H9 (cell line): Measurements from ENCODE around the gene STYXL1. TPM values are rescaled to one million over a fixed set of nuclear protein-coding genes. Genes with fewer than 3 reads are reported as not detected.
A peak's percentile ranks its signal among the peaks of the same experiment; 100 is the strongest.

Experiments
- DNase-seq: peaks from one replicate; pipeline ENCODE4 v3.0.0-alpha.2; 2017
- H2AFZ ChIP-seq: one replicate; pipeline ENCODE4 v1.6.1; 2013; ENCODE audit warnings: mild to moderate bottlenecking, low read length, control low read depth, moderate library complexity
- H2AK5ac ChIP-seq: 2 replicates; pipeline ENCODE4 v1.6.1; 2013; ENCODE audit warnings: low read length, control low read depth, mixed read lengths; ENCODE audit not compliant: insufficient read length
- H2BK120ac ChIP-seq: one replicate; pipeline ENCODE4 v1.6.1; 2013; ENCODE audit warnings: low read depth, mild to moderate bottlenecking, low read length, control low read depth, inconsistent platforms; ENCODE audit not compliant: poor library complexity, severe bottlenecking
- H2BK12ac ChIP-seq: 2 replicates; pipeline ENCODE4 v1.6.1; 2013; ENCODE audit warnings: low read length, control low read depth, mixed read lengths, low read depth; ENCODE audit not compliant: insufficient read length
- H2BK15ac ChIP-seq: 2 replicates; pipeline ENCODE4 v1.6.1; 2013; ENCODE audit warnings: low read depth, low read length, control low read depth
- H2BK20ac ChIP-seq: one replicate; pipeline ENCODE4 v1.6.1; 2013; ENCODE audit warnings: low read depth, mild to moderate bottlenecking, low read length, control low read depth, inconsistent platforms; ENCODE audit not compliant: poor library complexity, severe bottlenecking
- H2BK5ac ChIP-seq: 2 replicates; pipeline ENCODE4 v1.6.1; 2013; ENCODE audit warnings: low read length, control low read depth, mixed read lengths; ENCODE audit not compliant: insufficient read length
- H3K14ac ChIP-seq: 2 replicates; pipeline ENCODE4 v1.6.1; 2013; ENCODE audit warnings: low read length, control low read depth; ENCODE audit not compliant: insufficient read depth
- H3K18ac ChIP-seq: 2 replicates; pipeline ENCODE4 v1.6.1; 2013; ENCODE audit warnings: low read depth, mild to moderate bottlenecking, mixed read lengths, low read length, control low read depth; ENCODE audit not compliant: insufficient read length
- H3K23ac ChIP-seq: 2 replicates; pipeline ENCODE4 v1.6.1; 2013; ENCODE audit warnings: low read length, control low read depth, mixed read lengths, low read depth; ENCODE audit not compliant: insufficient read length
- H3K23me2 ChIP-seq: 2 replicates; pipeline ENCODE4 v1.6.1; 2013; ENCODE audit warnings: low read depth, mild to moderate bottlenecking, mixed read lengths, low read length, control low read depth; ENCODE audit not compliant: insufficient read length, poor library complexity, severe bottlenecking
- H3K27ac ChIP-seq: 2 replicates; pipeline ENCODE4 v1.5.1; 2013; ENCODE audit warnings: low read length, control low read depth, mixed read lengths, low read depth; ENCODE audit not compliant: insufficient read length
- H3K27me3 ChIP-seq: 2 replicates; pipeline ENCODE4 v1.6.1; 2013; ENCODE audit warnings: low read length, control low read depth, inconsistent platforms; ENCODE audit not compliant: insufficient read depth
- H3K4ac ChIP-seq: 2 replicates; pipeline ENCODE4 v1.6.1; 2013; ENCODE audit warnings: low read depth, mild to moderate bottlenecking, control low read depth, inconsistent platforms, low read length, moderate library complexity
- H3K4me1 ChIP-seq: 2 replicates; pipeline ENCODE4 v1.6.1; 2013; ENCODE audit warnings: low read length, control low read depth, inconsistent platforms; ENCODE audit not compliant: insufficient read depth
- H3K4me2 ChIP-seq: 2 replicates; pipeline ENCODE4 v1.6.1; 2013; ENCODE audit warnings: low read length, control low read depth, mixed read lengths; ENCODE audit not compliant: insufficient read length, insufficient read depth
- H3K56ac ChIP-seq: 2 replicates; pipeline ENCODE4 v1.6.1; 2013; ENCODE audit warnings: low read depth, mild to moderate bottlenecking, mixed read lengths, low read length, control low read depth; ENCODE audit not compliant: insufficient read length
- H3K79me1 ChIP-seq: 2 replicates; pipeline ENCODE4 v1.6.1; 2013; ENCODE audit warnings: low read depth, mild to moderate bottlenecking, moderate library complexity, low read length, control low read depth, inconsistent platforms; ENCODE audit not compliant: insufficient read depth, poor library complexity, severe bottlenecking
- H3K79me2 ChIP-seq: 2 replicates; pipeline ENCODE4 v1.6.1; 2013; ENCODE audit warnings: low read length, control low read depth, inconsistent platforms; ENCODE audit not compliant: insufficient read depth
- H3K9ac ChIP-seq: 2 replicates; pipeline ENCODE4 v1.6.1; 2013; ENCODE audit warnings: low read length, control low read depth, mixed read lengths; ENCODE audit not compliant: insufficient read length; ENCODE audit errors: extremely low read depth
- H3K9me3 ChIP-seq: one replicate; pipeline ENCODE4 v1.6.1; 2013; ENCODE audit warnings: low read depth, low read length, inconsistent platforms; ENCODE audit not compliant: control insufficient read depth
- H3T11ph ChIP-seq: one replicate; pipeline ENCODE4 v1.6.1; 2013; ENCODE audit warnings: mild to moderate bottlenecking, low read length, control low read depth, inconsistent platforms
- H4K20me1 ChIP-seq: one replicate; pipeline ENCODE4 v1.6.1; 2013; ENCODE audit not compliant: control insufficient read depth, insufficient read length, insufficient read depth
- H4K5ac ChIP-seq: 2 replicates; pipeline ENCODE4 v1.6.1; 2013; ENCODE audit warnings: low read depth, mild to moderate bottlenecking, mixed read lengths, low read length, control low read depth; ENCODE audit not compliant: insufficient read length
- H4K8ac ChIP-seq: replicated peaks from 2 replicates; pipeline ENCODE4 v1.6.1; 2013; ENCODE audit warnings: low read length, control low read depth, mixed read lengths, low read depth; ENCODE audit not compliant: insufficient read length
- H4K91ac ChIP-seq: 2 replicates; pipeline ENCODE4 v1.6.1; 2013; ENCODE audit warnings: low read depth, mild to moderate bottlenecking, moderate library complexity, mixed read lengths, low read length, control low read depth; ENCODE audit not compliant: insufficient read length
- H3K27ac Mint-ChIP-seq, 3 experiments: 2 replicates in 2 of 3; 3 replicates in 1 of 3; pipeline ENCODE4 v1.8.0; 2020 to 2021; ENCODE audit warnings: mixed read lengths in 3 of 3, mild to moderate bottlenecking in 1 of 3, moderate library complexity in 1 of 3
- H3K27me3 Mint-ChIP-seq: 2 replicates; pipeline ENCODE4 v1.8.0; 2021; ENCODE audit warnings: low read depth, mild to moderate bottlenecking, moderate library complexity, mixed read lengths
- H3K36me3 Mint-ChIP-seq, 3 experiments: 2 replicates in 2 of 3; 3 replicates in 1 of 3; pipeline ENCODE4 v1.8.0; 2020 to 2021; ENCODE audit warnings: low read depth in 3 of 3, mixed read lengths in 3 of 3; ENCODE audit not compliant: insufficient read depth in 1 of 3
- H3K4me1 Mint-ChIP-seq, 2 experiments: 2 replicates each; pipeline ENCODE4 v1.8.0; 2020; ENCODE audit warnings: mixed read lengths in 2 of 2
- H3K4me3 Mint-ChIP-seq, 2 experiments: 2 replicates in 1 of 2; 3 replicates in 1 of 2; pipeline ENCODE4 v1.8.0; 2020 to 2021; ENCODE audit warnings: mild to moderate bottlenecking in 2 of 2, mixed read lengths in 2 of 2, moderate library complexity in 1 of 2
- H3K9me3 Mint-ChIP-seq, 2 experiments: 2 replicates in 1 of 2; 3 replicates in 1 of 2; pipeline ENCODE4 v1.8.0; 2020; ENCODE audit warnings: mild to moderate bottlenecking in 2 of 2, mixed read lengths in 2 of 2, moderate library complexity in 1 of 2
- WGBS: extraction: QIAGEN DNeasy Blood & Tissue Kit; methylation state at CpG from one replicate; pipeline ENCODE4 v1.1.7; 2013; ENCODE audit warnings: missing lambda C conversion rate, low lambda C conversion rate, mixed read lengths; ENCODE audit not compliant: insufficient read length; ENCODE audit errors: extremely low coverage; 5-methylcytosine and 5-hydroxymethylcytosine counted together
- total RNA-seq: library from RNA; stranded (reverse); gene quantifications from 2 replicates; pipeline ENCODE4 v1.2.1, GENCODE V29; 2021
- TF ChIP-seq, protein P1 (sequence below): fragments of 200-600 bp; sonication (generic); conservative IDR thresholded peaks from 3 replicates; pipeline ENCODE4 v1.8.0; 2021; ENCODE audit warnings: antibody characterized with exemption, mild to moderate bottlenecking

Gene STYXL1
- total RNA-seq, 1 experiment from 2014 or later, result 38.7 TPM

DNA sequence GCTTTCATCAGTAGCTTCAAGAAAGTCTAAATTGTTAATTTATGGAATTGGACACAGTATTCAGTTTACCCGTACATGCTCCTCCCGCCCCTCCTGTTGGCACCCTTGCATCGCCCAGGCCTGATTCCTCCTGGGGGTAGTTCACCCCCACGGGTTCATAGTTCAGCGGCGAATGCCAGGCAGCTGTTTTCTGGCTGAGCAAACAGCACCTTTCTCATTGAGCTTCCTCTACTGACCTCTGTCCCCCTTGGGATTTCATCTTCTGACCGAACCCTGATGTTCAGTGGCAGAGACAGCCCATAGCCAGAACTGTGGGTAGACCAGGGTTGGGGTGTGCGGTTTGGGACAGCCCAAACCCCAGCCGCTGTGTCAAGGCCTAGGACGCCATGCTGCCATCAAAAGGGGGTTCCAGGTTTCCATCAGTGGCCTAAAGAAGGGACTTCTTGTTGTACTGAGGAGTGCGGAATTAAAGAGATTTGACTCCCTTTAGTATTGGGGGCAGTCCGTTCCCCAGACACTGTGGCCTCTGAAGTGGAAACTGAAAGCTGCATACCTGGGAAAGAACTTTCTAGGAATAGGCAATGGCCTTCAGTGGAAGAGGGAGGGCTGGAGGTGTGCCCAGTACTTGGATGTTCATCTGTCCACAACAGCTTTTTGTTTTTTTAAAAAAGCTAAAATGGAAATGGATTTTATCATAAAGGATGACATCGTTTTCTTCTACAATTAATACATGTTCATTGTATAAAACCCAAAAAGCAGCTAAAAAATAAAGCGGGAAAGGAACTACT, 19.1 kb upstream of the STYXL1 start:
- Histone ChIP-seq H2BK15ac (no peak overlapping the region), H2BK120ac (no peak overlapping the region), H3K18ac (no peak overlapping the region), H3K23ac (no peak overlapping the region), H3K56ac (no peak overlapping the region), H2BK20ac (no peak overlapping the region), H3K9me3 (no peaks in the 10 kb centered on the region), H3K79me1 (no peaks in the 10 kb centered on the region), H4K8ac (no peak overlapping the region), H3K14ac (no peak overlapping the region), H2BK12ac (no peak overlapping the region), H3T11ph (no peak overlapping the region), H4K20me1 (no peaks in the 10 kb centered on the region), H3K4me2 (no peak overlapping the region), H3K4me1 (no peaks in the 10 kb centered on the region), H2AFZ (no peak overlapping the region), H3K23me2 (no peaks in the 10 kb centered on the region), H4K91ac (no peak overlapping the region), H3K79me2 (no peaks in the 10 kb centered on the region), H2BK5ac (no peak overlapping the region), H3K4ac (no peak overlapping the region), H2AK5ac (no peak overlapping the region), H3K27ac (no peak overlapping the region), H4K5ac (no peak overlapping the region), H3K27me3 (no peaks in the 10 kb centered on the region), H3K9ac (no peak overlapping the region)
- Mint-ChIP-seq H3K4me1 (peaks cover 3 to 4% of the 10 kb centered on the region in 2 experiments; a peak in 2 of 4 replicates), H3K36me3 (peaks cover 32 to 51% (median 49%) of the 10 kb centered on the region in 3 experiments), H3K4me3 (no peak overlapping the region), H3K27ac (peak overlapping the region in 1 of 3 experiments; percentile 74; a peak in 2 of 7 replicates), H3K9me3 (no peaks in the 10 kb centered on the region), H3K27me3 (no peaks in the 10 kb centered on the region; the same call in 1 of the 2 replicates)
- no CpG with 5 or more reads among the region's 14 CpGs for WGBS
- DNase-seq, result no peak
- TF ChIP-seq, protein P1, sequence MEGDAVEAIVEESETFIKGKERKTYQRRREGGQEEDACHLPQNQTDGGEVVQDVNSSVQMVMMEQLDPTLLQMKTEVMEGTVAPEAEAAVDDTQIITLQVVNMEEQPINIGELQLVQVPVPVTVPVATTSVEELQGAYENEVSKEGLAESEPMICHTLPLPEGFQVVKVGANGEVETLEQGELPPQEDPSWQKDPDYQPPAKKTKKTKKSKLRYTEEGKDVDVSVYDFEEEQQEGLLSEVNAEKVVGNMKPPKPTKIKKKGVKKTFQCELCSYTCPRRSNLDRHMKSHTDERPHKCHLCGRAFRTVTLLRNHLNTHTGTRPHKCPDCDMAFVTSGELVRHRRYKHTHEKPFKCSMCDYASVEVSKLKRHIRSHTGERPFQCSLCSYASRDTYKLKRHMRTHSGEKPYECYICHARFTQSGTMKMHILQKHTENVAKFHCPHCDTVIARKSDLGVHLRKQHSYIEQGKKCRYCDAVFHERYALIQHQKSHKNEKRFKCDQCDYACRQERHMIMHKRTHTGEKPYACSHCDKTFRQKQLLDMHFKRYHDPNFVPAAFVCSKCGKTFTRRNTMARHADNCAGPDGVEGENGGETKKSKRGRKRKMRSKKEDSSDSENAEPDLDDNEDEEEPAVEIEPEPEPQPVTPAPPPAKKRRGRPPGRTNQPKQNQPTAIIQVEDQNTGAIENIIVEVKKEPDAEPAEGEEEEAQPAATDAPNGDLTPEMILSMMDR, result no peak
